IPS-18c (cell line): Measurements from ENCODE around the gene KCTD10.

Source experiments
- H3K4me3 ChIP-seq: 2 replicates; pipeline ENCODE4 v1.7.0; 2013; ENCODE audit warnings: low read depth, mild to moderate bottlenecking, low read length, moderate library complexity; ENCODE audit not compliant: insufficient read depth
- H3K9me3 ChIP-seq: one replicate; pipeline ENCODE4 v1.6.1; 2013; ENCODE audit warnings: mild to moderate bottlenecking, low read length, moderate library complexity; ENCODE audit not compliant: control insufficient read depth, insufficient read depth

KCTD10 gene

GRCh38 chr12:109477185-109477962, at the start of gene KCTD10, which contains the start of gene UBE3B:
Gene KCTD10, minus strand, starts transcription at chr12:109477300. Its CDS starts 38 bp downstream, at chr12:109477262.
Gene UBE3B, plus strand, starts transcription at chr12:109477634. Its CDS starts 5,918 bp downstream, at chr12:109483552.
- Histone ChIP-seq H3K9me3 (no peaks in the 10 kb centered on the region), H3K4me3 (peak within 1 kb of the TSS; percentile 91)

- Histone ChIP-seq H3K9me3 (no peaks in the 10 kb centered on the region), H3K4me3 (no peak overlapping the region)
These were observed 48.1 kb upstream of the KCTD10 start for GRCh38 chr12:109525279-109525585.

- Histone ChIP-seq H3K4me3 (no peak overlapping the region), H3K9me3 (no peaks in the 10 kb centered on the region)
These were observed 47.6 kb upstream of the KCTD10 start for GRCh38 chr12:109524466-109525278.

GRCh38 chr12:109523504-109523903, 46.4 kb upstream of the KCTD10 start:
- Histone ChIP-seq H3K4me3 (no peak overlapping the region), H3K9me3 (no peaks in the 10 kb centered on the region)

- Histone ChIP-seq H3K4me3 (no peak overlapping the region), H3K9me3 (no peaks in the 10 kb centered on the region)
These were observed 46.0 kb upstream of the KCTD10 start for GRCh38 chr12:109523071-109523470.

- Histone ChIP-seq H3K9me3 (no peaks in the 10 kb centered on the region), H3K4me3 (no peak overlapping the region)
These were observed 44.7 kb upstream of the KCTD10 start for GRCh38 chr12:109521831-109522230.

- H3K9me3 ChIP-seq = no peaks in the 10 kb centered on the region
- no peak overlapping the region for H3K4me3 ChIP-seq
These were observed 42.7 kb upstream of the KCTD10 start for GRCh38 chr12:109519787-109520186.

GRCh38 chr12:109518820-109519665, 41.9 kb upstream of the KCTD10 start:
- Histone ChIP-seq H3K9me3 (no peaks in the 10 kb centered on the region), H3K4me3 (no peak overlapping the region)

GRCh38 chr12:109517619-109518018, 40.5 kb upstream of the KCTD10 start:
- H3K4me3 ChIP-seq = no peak overlapping the region

GRCh38 chr12:109513977-109514376, 36.9 kb upstream of the KCTD10 start:
- Histone ChIP-seq H3K4me3 (no peak overlapping the region), H3K9me3 (no peaks in the 10 kb centered on the region)

More at GRCh38 chr12:109517619-109518018, 40.5 kb upstream of the KCTD10 start:
- H3K9me3 ChIP-seq = no peaks in the 10 kb centered on the region

GRCh38 chr12:109513051-109513450, 36.0 kb upstream of the KCTD10 start:
- Histone ChIP-seq H3K4me3 (no peak overlapping the region), H3K9me3 (no peaks in the 10 kb centered on the region)

- Histone ChIP-seq H3K9me3 (no peaks in the 10 kb centered on the region), H3K4me3 (no peak overlapping the region)
These were observed 35.5 kb upstream of the KCTD10 start for GRCh38 chr12:109512608-109513007.

GRCh38 chr12:109510196-109510595, 33.1 kb upstream of the KCTD10 start:
- Histone ChIP-seq H3K4me3 (no peak overlapping the region), H3K9me3 (no peaks in the 10 kb centered on the region)

GRCh38 chr12:109504068-109504467, 27.0 kb upstream of the KCTD10 start:
- no peak overlapping the region for H3K4me3 ChIP-seq
- no peaks in the 10 kb centered on the region for H3K9me3 ChIP-seq

- H3K9me3 ChIP-seq = no peaks in the 10 kb centered on the region
- H3K4me3 ChIP-seq = no peak overlapping the region
These were observed 26.5 kb upstream of the KCTD10 start for GRCh38 chr12:109503611-109504010.

- H3K9me3 ChIP-seq = no peaks in the 10 kb centered on the region
These were observed 25.2 kb upstream of the KCTD10 start for GRCh38 chr12:109502332-109502731.

GRCh38 chr12:109501299-109501698, 24.2 kb upstream of the KCTD10 start:
- H3K9me3 ChIP-seq = no peaks in the 10 kb centered on the region
- H3K4me3 ChIP-seq = no peak overlapping the region

More at GRCh38 chr12:109502332-109502731, 25.2 kb upstream of the KCTD10 start:
- H3K4me3 ChIP-seq = no peak overlapping the region
